Dermis blood vessel endothelial cell (primary cell): ENCODE data around the gene TMEM170A. TPM values are rescaled to one million over a fixed set of nuclear protein-coding genes. Genes with fewer than 3 reads are reported as not detected.
"Not testable (repeated sequence)": the region's sequence is repeated elsewhere in the genome, so short reads cannot be mapped to it uniquely, and the experiment has no call there.

Source experiments
- DNase-seq: peaks from one replicate; pipeline ENCODE4 v3.0.0; 2010
- total RNA-seq: library from RNA; depleted of rRNA; stranded (reverse); fragments of >200 nt; gene quantifications from 2 replicates; pipeline ENCODE4 v1.2.3, GENCODE V29; 2014

Gene TMEM170A
- total RNA-seq, 1 donor from 2014 or later: 56.2 TPM

DNA sequence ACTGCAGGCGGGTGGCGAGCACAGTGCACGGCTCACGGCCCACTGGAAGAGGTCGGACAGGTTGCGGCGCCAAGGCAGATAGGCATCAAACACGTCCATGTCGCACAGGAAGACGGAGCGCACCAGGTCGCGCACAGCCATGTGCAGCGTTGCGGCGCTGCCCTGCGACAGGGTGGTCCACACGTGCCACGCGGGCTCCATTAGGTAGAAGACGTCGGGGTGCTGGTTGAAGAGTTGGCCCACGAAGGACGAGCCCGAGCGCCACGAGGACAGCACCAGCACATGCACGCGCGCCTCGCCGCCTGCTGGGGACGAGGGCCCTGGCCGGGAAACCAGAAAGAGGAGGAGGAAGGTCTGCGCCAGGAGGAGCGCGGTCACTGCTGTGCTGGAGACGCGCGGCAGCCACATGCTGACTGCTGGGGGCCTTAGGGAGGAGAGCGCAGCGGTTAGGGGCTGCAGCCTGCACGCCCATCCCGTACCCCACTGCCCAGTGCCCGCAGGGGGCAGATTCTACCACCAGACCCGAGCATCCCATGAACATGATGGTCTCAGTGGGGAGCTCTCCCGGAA lies 15.0 kb upstream of the TMEM170A start:
- no peak for DNase-seq

DNA sequence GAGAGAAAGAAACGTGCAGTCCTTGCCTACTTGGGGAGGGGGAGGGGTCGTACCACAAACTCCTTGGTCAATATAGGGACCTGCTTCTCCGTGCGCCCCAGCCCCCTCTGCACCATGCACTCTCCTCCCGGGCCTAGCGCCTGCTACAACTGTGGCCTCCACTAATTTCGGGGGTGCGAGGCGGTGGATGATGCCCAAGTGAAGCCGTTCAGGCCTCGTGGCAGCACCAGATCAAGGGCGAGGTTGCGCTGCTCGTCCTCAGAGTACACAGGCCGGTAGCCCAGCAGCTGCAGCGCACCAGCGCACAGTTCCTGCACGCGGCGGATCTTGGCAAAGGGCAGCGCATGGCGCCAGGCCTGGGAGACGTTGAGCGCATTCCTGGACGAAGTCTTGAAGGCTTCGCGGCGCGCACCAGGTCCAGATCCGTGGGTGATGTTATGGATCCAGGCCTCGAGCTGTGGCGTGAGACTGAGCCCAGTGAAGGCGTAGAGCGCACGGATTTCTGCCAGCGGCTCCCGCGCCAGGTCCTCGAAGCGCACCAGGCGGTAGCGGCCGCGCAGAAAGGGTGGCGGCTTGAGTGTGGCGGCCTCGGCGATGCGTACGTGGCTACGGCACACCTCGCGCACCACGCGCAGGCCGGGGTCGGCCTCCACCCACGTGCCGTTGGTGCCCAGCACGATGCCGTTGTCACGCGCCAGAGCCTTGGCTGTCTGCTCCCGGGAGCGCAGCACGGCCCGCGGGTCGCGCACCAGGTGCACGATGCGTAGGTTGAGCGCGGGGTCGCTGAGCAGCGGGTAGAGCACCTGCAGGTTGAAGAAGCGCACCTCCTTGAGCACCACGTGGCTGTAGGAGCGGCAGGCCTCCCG lies 14.2 kb upstream of the TMEM170A start:
- DNase-seq: no peak

DNA sequence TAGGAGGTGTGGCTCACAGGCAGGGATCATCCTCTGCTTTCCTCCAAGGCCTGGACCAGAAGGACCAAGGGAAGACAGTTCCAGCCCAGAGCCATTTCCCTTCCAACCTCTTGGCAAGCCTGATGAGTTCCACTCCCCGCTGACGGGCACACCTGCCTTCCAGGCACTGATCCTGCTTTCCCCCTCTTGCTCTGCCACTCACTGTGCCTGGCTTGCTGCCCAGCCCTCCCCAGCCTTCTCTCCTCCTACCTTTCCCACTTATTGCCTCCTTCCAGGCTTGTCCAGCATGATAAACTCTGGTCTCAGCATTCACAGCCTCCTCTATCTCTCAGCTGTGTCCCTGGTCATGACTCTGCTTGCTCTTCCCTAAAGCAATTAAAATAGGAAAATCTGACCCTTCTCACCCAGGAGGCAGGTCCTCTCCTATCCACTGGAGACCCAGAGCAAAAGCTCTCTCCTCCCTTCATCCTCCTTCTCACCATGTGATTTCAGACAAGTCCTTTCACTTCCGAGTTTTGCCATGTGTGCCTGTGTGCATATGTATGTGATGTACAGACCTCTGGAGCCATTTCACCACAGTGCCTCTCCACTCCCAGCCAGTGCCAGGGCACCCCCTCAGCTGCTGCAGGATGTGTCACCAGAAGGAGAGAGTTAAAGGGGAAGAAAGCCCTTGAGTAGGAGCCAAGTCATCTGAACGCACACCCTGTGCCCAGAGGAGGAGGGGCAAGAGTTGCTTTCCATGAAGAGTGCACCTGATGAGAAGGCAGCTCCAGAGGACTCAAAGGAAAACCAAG lies 13.4 kb upstream of the TMEM170A start:
- no peak for DNase-seq

DNA sequence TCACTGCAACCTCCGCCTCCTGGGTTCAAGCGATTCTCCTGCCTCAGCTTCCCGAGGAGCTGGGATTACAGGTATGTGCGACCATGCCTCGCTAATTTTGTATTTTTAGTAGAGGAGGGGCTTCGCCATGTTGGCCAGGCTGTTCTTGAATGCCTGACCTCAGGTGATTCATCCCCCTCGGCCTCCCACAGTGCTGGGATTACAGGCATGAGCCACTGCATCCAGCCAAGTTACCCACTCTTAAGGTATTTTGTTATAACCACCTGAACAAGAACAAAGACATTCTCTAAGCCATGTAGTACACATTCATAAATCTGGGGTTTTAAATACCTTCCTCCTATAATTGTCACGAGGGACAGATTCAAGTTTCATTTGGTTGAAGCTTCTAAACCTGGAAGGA lies 12.3 kb upstream of the TMEM170A start:
- no peak for DNase-seq

DNA sequence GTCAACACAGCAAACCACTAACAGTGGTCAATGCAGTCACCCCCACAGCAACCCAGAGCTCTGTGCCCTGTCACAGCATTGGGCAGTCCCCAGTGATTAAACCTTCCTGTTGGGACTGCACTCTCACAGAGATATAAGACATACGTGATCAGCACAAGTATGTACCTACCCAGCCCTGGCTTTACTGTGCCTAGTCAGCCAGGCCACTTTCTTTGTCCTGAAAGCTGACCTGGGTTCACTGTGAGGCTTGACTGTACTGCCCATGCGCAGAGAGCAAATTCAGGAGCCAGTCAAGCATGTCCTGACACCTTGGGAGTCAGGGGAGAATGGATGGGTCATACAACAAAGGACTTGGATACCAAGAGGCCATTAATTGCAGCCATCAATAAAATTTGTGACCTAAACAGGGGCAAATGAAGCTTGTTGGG lies 10.9 kb upstream of the TMEM170A start:
- DNase-seq: no peak

DNA sequence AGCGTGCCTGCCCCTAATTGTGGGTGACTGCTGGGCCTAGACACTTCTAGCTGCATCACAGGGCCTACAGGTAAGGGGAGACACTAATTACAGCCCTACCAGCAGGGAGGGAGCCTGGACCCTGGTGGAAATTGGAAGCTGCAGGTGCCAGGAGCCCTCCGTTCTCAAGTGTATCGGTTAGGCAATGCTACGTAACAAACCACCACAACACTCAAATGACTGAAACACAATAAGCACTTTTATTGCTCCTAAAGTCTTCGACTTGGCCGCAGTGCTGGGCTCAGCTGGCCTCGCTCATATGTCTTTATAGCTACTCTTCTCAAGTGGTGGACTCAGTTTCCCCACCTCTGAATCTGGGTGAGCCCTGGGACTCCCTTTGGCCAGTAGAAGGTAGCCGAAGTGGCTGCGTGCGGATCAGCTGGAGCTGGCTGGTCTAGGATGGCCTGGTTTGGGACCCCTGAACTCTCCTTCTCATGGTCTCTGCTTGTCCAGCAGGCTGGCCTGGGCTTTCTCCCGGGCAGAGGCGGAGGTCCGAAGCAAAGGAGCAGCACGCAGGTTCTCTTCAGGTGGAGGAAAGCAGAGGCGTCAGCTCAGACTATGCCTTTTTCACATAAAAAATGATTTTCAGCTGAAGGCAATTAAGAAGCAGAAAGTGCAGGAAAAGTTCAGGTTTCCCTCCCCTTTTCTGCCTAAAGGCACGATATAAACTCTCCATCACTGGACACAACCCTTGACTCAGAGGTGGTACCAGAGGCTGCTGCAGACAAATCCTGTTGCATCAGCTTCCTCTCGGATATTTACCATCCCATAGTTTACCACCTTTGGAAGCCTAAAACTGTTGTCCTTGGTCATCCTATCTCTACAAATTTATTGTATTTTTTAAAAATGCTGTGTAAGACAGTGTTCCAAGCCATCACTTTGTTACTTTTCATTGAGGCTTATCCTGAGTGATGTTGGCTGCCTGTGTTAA lies 8.7 kb upstream of the TMEM170A start:
- DNase-seq: no peak

DNA sequence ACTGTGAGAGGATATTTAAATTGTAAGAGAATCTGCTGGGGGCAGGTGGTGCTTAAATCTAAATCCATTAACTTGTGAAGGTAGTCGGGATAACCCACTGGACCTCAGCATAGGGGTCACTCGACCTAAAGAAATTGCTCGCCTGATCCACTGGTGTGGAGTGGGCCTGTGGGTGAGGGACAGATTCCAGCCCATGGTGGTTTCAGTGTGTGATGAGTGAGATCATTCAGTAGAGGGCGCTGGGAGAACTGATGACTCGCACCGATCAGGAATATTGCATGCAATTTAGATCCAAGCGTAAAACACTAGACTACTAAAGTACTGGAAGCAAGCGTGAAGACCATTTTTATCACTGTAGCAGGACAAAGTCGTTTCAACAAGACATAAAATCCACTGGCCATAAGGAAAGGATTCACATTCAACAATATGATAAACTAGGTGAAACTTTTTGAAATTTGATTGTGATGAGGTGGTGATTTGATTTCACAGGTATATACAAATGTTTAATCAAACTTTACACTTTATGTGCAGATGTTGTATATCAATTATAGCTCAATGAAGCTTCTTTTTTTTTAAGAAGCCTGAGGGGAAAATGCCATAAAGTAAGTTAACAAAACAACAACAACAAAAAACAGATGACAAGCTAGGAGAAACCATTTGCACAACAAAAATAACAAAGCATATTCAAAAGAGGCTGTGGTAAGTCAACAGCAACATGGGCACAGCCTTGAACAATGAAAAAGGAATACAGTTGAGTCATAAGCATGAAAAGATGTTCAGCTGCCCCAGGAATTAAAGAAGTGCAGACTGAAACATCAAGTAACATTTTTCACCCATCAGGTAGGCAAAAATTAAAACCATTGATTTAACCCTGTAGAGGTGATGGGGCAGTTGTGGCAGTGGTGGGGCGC lies 7.5 kb upstream of the TMEM170A start:
- peak; percentile 82 for DNase-seq

DNA sequence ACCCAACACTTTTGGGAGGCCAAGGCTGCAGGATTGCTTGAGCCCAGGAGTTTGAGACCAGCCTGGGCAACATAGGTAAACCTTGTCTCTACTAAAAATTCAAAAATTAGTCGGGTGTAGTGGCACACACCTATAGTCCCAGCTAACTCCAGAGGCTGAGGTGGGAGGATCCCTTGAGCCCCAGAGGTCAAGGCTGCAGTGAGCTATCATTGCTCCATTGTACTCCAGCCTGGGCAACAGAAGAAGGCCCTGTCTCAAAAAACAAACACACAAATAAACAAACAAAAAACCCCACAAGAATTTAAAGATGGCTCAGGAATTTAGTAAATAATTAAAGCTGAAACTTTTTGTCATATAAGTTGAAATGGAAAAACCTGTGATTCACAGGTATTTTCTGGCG lies 2.3 kb upstream of the TMEM170A start:
- no peak for DNase-seq

DNA sequence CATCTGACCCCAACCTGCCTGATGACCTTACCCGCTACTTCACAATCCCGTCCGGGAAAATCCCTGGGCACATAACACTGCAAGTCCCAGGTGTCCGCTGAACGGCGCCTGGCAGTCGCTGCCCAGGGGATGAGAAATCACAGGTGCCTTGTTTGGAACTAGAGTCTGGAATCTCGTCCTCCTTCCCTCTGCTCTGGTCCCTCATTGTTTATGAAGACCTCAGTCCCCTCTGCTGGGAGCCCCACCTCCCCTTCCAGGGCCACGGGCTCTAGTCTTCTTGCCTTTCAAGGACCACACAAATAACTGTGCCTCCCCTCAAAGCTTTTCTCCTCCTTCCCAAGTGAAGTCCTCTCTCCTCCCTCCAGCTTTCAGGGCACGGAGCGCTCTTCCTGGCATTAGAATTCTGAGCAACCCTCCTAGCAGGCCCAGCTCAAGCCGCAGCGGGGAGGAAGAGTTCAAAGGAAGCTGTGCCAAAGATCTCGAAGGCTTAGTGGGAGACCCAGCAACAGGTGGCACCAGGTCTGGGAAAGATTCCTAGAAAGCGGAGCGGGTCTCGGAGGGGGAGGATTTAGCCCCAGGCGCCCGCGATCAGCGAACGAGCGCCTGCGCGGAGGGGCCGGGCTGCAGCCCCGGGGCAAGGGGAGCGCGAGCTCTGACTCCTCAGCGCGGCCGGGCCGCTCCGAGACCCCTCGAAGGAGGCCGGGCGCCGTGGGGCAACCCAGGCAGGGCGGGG lies 934 bp downstream of the TMEM170A start:
- peak; percentile 49 for DNase-seq

DNA sequence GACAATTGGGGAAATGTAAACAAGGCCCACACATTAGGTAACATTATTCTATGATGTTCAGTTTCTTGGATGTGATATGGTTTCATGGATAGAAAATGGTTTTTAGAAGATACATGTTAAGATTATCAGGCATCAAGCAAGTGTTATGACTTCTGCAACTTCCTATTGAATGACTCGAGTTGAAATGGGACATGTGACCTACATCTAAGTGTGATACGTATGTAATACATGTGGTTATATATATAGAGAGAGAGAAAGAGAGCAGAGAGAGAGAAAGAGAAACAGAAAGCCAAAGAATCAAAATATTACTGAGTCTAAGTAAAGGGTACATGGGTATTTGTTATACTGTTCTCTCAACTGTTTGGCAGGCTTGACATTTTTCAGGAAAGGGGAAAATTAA lies 1.7 kb downstream of the TMEM170A start:
- peak; percentile 14 for DNase-seq

DNA sequence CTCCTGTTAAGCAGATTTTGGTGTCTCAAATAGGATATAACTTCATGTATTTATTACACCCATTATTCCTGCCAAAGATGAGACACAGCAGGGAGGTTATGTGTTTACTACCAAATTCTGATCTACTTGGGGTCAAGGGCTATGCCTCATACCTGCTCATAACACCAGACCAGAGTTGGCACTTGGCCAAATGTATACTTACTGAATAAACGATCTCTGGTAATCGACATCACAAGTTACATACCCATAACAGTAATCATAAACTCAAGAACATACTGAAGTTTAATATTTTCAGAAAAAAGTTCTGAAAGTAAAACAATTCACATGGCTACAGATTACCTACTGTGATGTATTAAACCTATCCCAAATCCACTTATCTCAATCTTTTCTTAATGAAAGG lies 2.9 kb downstream of the TMEM170A start:
- no peak for DNase-seq

DNA sequence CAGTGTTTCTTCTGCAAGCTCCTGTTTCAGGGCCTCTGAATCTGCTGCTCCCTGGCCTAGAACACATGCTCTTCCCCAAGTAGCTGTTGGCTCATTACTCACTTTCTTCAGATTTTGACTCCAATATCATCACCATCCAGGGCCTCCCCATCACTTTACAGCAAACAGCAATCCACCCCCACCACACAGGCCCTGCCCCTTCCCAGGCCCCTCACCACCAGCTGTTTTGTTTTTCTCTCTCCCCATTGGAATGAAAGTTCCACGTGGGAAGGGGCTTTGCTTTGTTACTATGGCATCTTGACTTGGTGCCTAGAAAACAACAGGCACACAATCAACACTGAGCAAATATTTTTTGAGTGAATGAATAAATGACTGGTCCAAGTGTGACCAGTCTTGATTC lies 4.0 kb downstream of the TMEM170A start:
- no peak for DNase-seq

DNA sequence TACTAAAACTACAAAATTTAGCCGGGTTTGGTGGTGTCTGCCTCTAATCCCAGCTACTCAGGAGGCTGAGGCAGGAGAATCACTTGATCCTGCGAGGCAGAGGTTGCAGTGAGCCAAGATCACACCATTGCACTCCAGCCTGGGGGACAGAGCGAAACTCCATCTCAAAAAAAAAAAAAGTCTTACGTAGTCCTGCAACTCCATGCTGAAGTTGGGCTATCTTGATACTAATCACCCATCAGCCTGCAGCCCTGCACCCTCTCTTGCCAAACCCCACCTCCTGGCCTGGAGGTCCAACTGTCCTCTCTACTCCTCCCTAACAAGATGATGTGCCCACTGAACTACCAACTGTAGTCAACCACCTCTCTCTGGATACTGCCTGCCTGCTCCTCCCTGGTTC lies 4.8 kb downstream of the TMEM170A start:
- no peak for DNase-seq

DNA sequence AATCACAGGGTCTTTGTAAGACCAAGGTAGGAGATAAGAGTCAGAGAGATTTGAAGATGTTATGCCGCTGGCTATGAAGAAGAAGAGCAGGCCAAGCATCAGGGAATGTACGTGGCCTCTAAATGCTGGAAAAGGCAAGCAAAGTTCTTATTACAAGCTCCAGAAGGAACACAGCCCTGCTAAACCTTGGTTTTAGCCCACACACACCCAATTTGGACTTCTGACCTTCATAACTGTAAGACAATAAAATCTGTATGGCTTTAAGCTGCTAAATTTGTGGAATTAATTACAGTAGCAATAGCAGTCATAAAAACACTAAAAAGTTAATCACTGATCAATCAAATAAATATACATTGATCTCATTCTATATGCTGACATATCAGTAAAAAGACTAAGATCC lies 6.0 kb downstream of the TMEM170A start:
- no peak for DNase-seq

DNA sequence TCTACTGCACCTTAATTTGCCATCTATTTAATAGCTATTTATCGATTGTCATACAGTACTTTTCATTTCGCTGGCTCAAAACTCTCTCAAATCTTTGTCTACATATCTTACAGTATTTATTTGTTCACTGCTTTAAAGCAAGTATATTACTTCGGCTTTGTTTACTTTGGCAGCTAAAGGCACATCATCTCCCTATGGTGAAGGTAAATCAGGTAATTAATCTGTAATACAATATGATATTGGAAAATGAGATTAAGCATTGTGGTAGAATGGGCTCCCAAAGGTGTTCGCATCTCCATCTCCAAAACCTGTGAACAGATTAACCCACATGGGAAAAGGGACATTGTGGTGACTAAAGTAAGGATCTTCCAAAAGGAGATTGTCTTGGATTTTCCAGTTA lies 6.5 kb downstream of the TMEM170A start:
- DNase-seq: no peak

DNA sequence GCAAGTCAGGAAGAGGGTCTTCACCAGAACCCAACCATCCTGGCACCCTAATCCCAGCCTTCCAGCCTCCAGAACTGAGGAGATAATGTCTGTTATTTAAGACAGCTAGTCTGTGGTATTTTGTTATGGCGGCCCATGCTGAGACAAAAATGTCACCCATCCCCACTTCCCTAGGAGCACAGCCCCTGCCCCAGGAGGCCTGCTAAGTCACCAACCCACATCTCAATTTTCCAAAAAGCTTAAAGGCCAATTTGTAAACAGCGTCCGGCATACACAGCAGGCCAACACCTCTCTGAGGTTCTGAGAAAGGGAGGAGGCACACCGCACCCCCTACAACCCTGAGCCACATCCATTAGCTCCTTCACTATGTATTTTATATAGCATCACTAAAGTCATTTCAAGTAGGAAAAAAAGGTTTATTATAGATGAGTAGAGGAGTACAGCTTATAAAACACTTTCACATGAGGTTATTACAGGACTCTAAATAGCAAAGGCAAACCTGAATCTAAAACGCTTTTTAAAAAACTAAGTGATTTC lies 6.9 kb downstream of the TMEM170A start:
- DNase-seq: no peak

DNA sequence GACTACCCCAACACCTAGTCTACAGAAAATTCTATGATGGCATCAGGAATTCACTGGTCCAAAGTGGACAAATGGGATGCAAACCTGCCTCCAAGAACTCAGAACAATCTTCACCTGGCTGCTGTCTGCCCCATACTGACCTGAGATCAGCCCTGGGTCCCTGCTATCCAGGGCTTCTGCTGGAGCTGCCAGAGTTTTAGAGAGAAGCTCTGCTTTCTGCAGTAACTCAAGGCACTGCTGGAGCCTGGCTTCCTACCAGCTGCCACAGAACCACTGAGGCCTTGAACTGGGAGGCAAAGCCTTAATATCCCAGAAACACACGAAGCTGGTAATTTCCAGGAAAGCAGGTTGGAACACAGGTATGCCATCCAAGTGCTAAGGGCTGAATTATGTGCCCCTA lies 7.5 kb downstream of the TMEM170A start:
- no peak for DNase-seq

DNA sequence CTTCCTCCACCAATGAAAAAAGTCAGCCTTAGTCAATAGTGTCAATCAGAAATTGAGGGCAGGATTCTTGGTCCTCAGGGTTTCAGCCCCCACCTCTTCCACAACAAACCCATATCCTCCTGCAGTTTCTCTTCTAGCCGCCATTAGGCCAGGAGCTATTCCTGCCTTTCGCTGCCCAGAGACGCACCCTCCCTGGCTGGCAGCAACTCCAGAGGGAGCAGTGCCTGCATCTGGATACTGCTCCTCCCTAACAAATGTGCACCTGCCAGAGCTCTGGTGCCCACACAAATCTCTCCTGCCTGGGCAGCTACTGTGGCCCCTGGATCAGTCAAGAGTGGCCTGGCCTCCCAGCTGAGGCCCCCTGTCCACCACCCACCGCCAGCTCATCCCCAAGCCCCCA lies 8.0 kb downstream of the TMEM170A start:
- DNase-seq: not testable (repeated sequence)

DNA sequence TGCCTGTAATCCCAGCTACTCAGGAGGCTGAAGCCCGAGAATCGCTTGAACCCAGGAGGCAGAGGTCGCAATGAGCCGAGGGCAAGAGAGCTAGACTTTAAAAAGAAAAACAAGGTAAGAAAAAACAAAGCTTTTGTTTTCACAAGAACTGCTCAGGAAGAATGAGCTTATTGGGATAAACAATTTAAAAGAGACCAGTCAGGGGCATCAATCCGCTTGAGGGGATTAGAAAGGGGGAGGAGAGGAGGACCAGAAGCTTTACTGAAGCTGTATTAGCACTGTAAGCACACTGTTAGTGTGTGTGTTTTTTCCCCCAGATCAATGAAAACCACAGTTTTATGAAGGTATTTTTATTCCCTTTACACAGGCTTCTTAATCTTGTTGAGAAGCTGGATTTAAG lies 8.8 kb downstream of the TMEM170A start:
- DNase-seq: no peak

DNA sequence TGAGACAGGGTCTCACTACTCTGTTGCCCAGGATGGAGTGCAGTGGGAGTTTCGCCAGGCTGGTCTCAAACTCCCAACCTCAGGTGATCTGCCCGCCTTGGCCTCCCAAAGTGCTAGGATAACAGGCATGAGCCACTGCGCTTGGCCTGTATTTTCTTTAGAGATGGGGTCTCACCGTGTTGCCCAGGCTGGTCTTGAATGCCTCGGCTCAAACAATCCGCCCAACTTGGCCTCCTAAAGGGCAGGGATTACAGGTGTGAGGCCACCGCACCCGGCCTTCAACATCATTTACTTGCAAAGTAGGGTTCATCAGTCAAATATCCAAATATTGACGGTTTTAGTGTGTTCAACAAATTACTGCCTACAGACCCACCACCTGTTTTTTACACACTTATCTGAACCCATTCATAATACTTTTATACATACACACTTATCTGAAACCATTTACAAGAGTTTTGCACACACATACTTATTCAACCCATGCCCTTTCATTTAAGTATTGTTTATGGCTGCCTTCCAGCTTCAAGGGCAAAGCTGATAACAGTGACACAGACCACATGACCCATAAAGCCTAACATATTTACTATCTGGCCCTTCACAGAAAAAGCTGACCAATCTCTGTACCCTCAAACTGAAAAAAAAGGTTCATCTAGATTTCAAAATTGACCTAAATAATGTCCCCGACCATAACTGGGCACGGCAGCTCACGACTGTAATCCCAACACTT lies 11.9 kb downstream of the TMEM170A start:
- DNase-seq: peak; percentile 41
